Psoas muscle (tissue), 8 donors: ENCODE data around the gene TMEM131L. TPM values are rescaled to one million over a fixed set of nuclear protein-coding genes. Genes with fewer than 3 reads are reported as not detected.
A peak's percentile ranks its signal among the peaks of the same experiment; 100 is the strongest.

ENCODE experiments used
- ATAC-seq, 4 donors: fragments of 200-7000 bp; cut with Tn5 transposase; one replicate each; pipeline ENCODE4 v1.9.1; 2020; ENCODE audit warnings: moderate library complexity in 3 of 4, mild to moderate bottlenecking in 2 of 4
- DNase-seq, 2 donors: peaks; one replicate each; pipeline ENCODE4 v3.0.0-alpha.2; 2020
- H3K27ac ChIP-seq: fragments of 200-600 bp; one replicate; pipeline ENCODE4 v1.8.0; 2022
- H3K27me3 ChIP-seq, 3 donors: fragments of 200-600 bp in 1 of 3; one replicate each; pipeline versions ENCODE4 v1.6.1 to v1.8.0; 2013 to 2022; ENCODE audit warnings: low read length in 2 of 3, mild to moderate bottlenecking in 2 of 3, moderate library complexity in 1 of 3; ENCODE audit not compliant: insufficient read depth in 3 of 3
- H3K36me3 ChIP-seq, 2 donors: fragments of 200-600 bp in 1 of 2; one replicate each; pipeline versions ENCODE4 v1.6.1 to v1.8.0; 2013 to 2022; ENCODE audit warnings: low read depth in 1 of 2, mild to moderate bottlenecking in 1 of 2, moderate library complexity in 1 of 2; ENCODE audit not compliant: insufficient read depth in 1 of 2
- H3K4me1 ChIP-seq: fragments of 200-600 bp; one replicate; pipeline ENCODE4 v1.8.0; 2022
- H3K4me3 ChIP-seq: fragments of 200-600 bp; one replicate; pipeline ENCODE4 v1.8.0; 2022; ENCODE audit warnings: mild to moderate bottlenecking
- H3K9me3 ChIP-seq: fragments of 200-600 bp; one replicate; pipeline ENCODE4 v1.8.0; 2022
- CTCF ChIP-seq: fragments of 200-600 bp; IDR thresholded peaks from one replicate; pipeline ENCODE4 v1.8.0; 2022; ENCODE audit warnings: antibody characterized with exemption
- WGBS, 3 donors: extraction: QIAGEN DNeasy Blood & Tissue Kit; methylation state at CpG; one replicate each; pipeline versions ENCODE4 v1.1.6 to v1.1.7; 2013; 5-methylcytosine and 5-hydroxymethylcytosine counted together
- intact Hi-C, 2 donors: fragments of 100-400 bp; cut with DNase I; formaldehyde crosslinking; loops; one replicate each; pipeline versions ENCODE4 v1.11.0 to v1.14.2; 2022
- polyA plus RNA-seq, 3 donors: library from polyadenylated mRNA; stranded (reverse); fragments of 200-250 nt; gene quantifications; one replicate each; pipeline ENCODE4 v1.2.3, GENCODE V29; 2013
- total RNA-seq, 4 donors: library from RNA; stranded (reverse); fragmentation: NEBNext Ultra II Directional in 2 of 4; extraction: Animal tissue kit (Norgen Biotek cat#: 25700) in 2 of 4; gene quantifications; one replicate each; pipeline versions ENCODE4 v1.2.1 to v1.2.4, GENCODE V29; 2021 to 2023
- donor health status: healthy with polysubstance abuse.
- donor health status: DM: no; HTN: no; CAD: no; lungs with moderate emphysema.
- donor health status: Bipolar disorder and iron deficiency.
- donor health status: healthy.
- donor health status: DM: yes; HTN: yes; CAD: no.
- donor health status: DM: no; HTN: no; CAD: no.
- donor health status: DM: no; HTN: no; CAD: no.
- donor health status: DM: yes; HTN: yes; CAD: no.

The TMEM131L gene
- total and polyA plus RNA-seq, 7 donors = 2.1 to 21.2 (median 6.9) TPM

DNA sequence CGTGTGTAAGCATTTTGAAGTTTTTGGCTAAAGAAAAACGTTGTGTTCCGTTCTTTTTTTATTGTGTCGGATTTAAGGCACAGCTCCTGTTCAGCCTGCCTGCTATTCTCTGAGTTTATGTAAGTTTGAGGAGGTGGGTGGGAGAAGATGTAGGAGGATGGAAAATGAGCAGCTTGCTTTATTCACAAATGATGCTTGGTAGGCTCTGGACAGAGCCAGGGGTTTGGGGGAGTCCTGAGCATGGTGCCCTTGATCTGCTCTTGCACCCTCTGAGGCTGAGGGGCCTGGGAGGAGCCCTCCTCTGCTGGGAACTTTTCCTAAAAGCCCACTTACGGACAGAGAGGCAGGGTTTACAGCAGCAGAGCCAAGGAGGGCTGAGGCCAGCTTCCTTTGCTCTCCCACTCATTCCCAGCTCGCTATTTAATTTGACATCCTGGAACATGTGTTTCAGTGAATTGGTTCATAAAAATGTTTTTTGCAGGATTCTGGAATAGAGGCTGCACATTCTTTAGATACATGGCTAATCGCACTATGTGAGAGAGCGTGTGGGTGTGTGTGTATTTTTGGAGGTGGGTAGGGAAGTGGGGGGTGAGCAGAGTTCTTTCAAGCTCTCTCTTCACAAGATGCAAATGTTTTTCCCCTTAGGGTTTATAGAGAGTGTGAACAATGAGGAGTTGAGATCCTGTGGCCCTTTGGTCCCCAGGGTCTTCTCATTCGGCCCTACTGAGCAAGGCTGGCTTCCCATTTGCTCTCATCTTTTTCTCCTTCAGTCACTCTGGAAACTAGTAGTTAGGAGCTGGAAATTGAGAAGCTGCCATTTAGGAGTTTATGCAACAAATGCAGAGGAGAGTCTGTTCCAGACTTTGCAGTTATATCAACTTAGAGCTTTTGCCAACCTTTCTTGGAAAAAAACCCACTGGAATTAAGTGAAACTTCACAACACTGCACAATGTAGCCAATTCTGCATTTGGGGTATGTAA lies 32.1 kb downstream of the TMEM131L start:
- no peak for DNase-seq
- Histone ChIP-seq H3K27ac (peak overlapping the region; percentile 70), H3K9me3 (no peaks in the 10 kb centered on the region), H3K4me3 (peak overlapping the region; percentile 11), H3K4me1 (peaks cover 74% of the 10 kb centered on the region), H3K36me3 (no peaks in the 10 kb centered on the region), H3K27me3 (no peaks in the 10 kb centered on the region)
- 34 to 40% (median 39%) methylated on average over 9 of the region's 9 CpGs for WGBS, 3 donors
- intact Hi-C loops = no loop called here
- ATAC-seq = peak in 2 of 4 donors; percentile 22 to 24
- TF ChIP-seq CTCF = no peak

DNA sequence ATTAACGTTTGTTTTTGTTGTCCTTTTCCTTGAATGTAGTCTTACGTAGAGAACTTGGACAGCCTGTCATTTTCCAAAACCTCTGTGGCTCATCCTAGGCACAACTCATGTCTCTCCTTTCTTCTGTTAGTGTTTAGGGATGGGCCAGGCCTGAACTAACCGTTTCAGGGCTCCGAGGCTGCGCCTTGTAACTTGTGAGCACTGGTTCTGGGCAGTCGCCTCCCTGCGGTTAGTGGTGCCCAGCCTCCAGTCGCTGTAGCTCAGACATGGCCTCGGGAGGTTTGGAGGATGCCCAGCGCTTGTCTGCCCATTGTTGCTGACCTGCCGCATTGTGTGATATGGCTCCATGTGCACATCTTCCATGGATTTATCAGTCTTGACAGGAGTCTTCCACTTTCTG lies 32.8 kb downstream of the TMEM131L start:
- no peaks in the 10 kb centered on the region for H3K36me3 ChIP-seq
- H3K27ac ChIP-seq = peak overlapping the region; percentile 70
- 60 to 66% (median 65%) methylated on average over 11 of the region's 11 CpGs for WGBS, 3 donors
- H3K9me3 ChIP-seq = no peaks in the 10 kb centered on the region
- intact Hi-C loops = no loop called here
- TF ChIP-seq CTCF = no peak
- ATAC-seq (peak in 2 of 4 donors; percentile 19 to 22), DNase-seq (no peak)
- no peak overlapping the region for H3K4me3 ChIP-seq
- H3K4me1 ChIP-seq = peaks cover 72% of the 10 kb centered on the region
- no peaks in the 10 kb centered on the region for H3K27me3 ChIP-seq

GRCh38 chr4:153501578-153501977 lies 35.4 kb downstream of the TMEM131L start:
- Histone ChIP-seq H3K9me3 (no peaks in the 10 kb centered on the region), H3K27me3 (no peaks in the 10 kb centered on the region), H3K36me3 (no peaks in the 10 kb centered on the region), H3K4me3 (no peak overlapping the region), H3K4me1 (peaks cover 62% of the 10 kb centered on the region), H3K27ac (peak overlapping the region; percentile 59)
- DNase-seq = no peak
- no peak for TF ChIP-seq CTCF
- no peak for ATAC-seq
- intact Hi-C loops = no loop called here
- 86 to 100% (median 86%) methylated on average over 1 of the region's 1 CpG for WGBS, 3 donors

- Histone ChIP-seq H3K4me1 (peaks cover 63% of the 10 kb centered on the region), H3K9me3 (no peaks in the 10 kb centered on the region), H3K4me3 (peak overlapping the region; percentile 3), H3K27me3 (no peaks in the 10 kb centered on the region), H3K36me3 (no peaks in the 10 kb centered on the region), H3K27ac (peak overlapping the region; percentile 59)
- no peak for TF ChIP-seq CTCF
- DNase-seq (no peak), ATAC-seq (peak in 1 of 4 donors; percentile 51)
- intact Hi-C loops = no loop called here
- 38 to 76% (median 62%) methylated on average over 1 of the region's 1 CpG for WGBS, 3 donors
Measured at GRCh38 chr4:153502584-153502983, 36.4 kb downstream of the TMEM131L start.
